GM19025 (cell line): ENCODE data around the gene CPLANE2.
"Not testable (repeated sequence)": the region's sequence is repeated elsewhere in the genome, so short reads cannot be mapped to it uniquely, and the experiment has no call there.

Experiments used
- ATAC-seq: cut with Tn5 transposase; IDR thresholded peaks from one replicate; pipeline ENCODE4 v1.9.1; 2021; ENCODE audit warnings: mild to moderate bottlenecking, low read depth, moderate library complexity; ENCODE audit not compliant: unreplicated experiment

CPLANE2 gene

DNA sequence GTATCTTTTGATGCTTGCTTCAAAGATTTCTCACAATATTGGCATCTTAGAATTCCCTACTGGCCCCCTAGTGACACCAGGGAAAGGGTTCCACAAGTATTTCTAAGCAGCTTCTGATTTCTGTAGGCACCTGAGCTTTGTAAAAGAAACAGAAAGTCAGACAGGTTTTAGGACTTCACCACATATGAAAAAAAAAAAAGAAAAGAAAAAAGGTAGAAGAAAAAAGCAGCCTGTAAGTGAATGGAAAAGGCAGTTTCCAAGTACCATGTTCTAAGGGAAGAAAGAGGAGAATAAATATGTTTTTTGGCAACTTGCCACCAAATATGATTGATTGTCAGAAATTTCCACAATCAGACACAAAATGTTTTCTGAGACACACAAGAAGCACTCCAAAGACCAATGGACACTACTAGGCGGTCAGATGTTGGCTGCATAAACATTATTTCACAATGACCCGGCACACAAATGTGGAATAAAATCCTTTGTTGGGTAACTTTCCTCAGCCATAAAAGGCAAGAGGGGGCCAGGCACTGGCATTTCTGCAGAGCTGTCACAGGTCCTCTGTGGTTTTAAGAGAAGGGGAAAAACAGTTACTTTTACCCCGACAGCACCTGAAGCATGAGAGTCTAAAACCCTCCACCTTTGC lies 12.7 kb upstream of the CPLANE2 start:
- no peak for ATAC-seq

DNA sequence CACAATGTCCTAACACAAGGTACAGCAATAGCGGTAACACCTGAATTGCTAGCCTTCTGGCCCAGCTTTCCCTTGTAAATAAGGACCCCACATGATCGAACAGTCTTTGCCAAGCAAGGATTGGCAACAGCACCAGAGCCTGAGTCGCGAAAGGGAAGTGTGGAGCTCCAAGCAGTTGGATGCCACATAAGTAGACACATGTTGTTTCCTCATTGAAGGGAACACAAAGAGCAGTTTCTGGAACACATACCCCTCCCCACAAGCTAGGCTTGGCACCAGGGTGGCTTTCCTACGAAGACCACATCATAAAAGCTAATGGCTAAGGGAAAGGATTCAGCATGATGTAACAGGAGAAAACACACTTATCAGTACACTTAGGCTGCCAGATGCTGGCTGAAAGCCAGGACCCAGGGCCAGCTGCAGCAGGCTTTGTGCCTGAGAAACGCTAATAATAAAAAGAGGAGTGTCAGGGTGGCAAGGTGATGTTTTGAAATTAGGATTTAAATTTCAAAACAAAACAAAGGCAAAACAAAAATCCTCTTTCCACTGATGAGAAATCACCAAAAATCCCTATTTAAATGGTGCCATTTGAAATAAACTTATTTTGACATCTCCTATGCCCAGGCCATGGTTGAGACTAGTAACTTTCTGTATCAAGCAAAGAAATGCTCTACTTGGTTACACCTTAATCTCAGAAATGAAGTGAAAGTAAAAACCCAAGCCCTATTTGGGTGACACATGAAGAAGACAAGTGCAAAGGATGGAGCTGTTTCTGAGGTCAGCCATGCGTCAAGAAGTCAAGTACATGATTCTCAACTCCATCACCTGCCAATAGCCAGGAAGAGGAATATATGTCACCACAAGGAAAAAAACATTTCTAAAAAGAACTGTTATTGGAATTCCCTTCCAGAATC lies 11.9 kb upstream of the CPLANE2 start:
- ATAC-seq: no peak

DNA sequence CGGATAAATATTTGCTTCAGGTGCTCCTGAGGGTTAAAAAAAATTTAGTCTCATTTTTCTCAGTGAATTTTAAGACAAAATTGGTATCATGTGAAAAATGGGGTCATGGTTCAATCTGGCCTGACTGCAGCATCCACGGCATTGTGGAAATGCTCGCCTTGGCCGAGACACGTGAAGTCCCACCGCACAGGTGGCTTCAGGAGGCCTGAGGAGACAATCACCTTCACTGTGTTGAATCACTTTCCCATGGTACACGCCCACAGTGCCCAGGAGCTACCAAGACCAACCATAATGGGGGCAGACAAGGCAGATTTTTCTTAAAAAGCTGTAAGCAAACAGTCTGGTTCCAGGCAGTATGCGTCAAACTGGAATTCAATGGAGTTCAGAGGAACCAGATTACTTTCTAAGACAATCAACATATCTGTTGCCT lies 11.0 kb upstream of the CPLANE2 start:
- no peak for ATAC-seq

DNA sequence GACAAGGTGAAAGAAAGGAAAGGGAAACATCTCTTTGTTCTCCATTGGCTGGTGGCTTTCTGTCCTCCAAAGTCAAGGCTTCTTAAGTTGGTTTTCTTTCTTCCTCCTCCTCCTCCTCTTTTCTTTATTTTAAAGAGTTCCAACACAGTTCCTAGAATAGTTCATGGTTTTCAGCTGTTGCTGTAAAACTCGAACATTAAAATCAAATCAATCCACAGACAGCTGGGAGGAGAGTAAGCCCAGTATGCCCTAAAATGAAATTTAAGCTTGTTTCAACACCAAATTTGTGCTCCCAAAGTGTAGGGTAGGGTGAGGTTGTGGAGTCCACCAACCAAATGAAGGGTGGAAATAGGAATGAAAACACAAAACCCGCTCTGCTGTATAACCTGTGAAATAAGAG lies 10.5 kb upstream of the CPLANE2 start:
- ATAC-seq: no peak

DNA sequence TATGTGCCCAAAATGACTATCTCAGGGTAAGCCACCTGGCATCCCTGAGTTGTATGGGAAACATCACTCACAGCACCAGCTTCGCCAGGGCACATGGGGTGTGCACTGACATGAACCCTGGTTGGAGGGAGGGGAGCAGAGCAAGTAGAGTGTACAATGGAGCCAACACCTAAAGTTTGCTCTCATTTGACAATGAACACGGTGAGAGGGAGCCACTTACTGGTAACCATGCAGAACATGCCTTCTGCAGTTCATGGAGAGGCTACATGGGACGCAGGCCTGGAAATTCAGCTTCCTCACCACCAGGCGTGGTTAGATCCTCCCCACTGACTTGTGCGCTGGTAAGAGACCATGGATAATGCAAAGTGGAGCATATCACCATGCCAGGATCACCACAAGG lies 10.0 kb upstream of the CPLANE2 start:
- ATAC-seq: no peak

DNA sequence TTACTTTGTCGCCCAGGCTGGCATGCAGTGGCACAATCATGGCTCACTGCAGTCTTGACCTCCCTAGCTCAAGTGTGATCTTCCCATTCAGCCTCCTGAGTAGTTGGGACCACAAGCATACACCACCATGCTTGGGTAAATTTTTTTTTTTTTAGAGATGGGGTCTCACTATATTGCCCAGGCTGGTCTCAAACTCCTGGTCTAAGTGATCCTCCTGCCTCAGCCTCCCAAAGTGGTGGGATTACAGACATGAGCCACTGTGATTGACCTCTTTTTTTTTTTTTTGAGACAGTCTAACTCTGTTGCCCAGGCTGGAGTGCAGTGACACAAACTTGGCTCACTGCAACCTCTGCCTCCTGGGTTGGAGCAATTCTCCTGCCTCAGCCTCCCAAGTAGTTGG lies 9.3 kb upstream of the CPLANE2 start:
- ATAC-seq: not testable (repeated sequence)

DNA sequence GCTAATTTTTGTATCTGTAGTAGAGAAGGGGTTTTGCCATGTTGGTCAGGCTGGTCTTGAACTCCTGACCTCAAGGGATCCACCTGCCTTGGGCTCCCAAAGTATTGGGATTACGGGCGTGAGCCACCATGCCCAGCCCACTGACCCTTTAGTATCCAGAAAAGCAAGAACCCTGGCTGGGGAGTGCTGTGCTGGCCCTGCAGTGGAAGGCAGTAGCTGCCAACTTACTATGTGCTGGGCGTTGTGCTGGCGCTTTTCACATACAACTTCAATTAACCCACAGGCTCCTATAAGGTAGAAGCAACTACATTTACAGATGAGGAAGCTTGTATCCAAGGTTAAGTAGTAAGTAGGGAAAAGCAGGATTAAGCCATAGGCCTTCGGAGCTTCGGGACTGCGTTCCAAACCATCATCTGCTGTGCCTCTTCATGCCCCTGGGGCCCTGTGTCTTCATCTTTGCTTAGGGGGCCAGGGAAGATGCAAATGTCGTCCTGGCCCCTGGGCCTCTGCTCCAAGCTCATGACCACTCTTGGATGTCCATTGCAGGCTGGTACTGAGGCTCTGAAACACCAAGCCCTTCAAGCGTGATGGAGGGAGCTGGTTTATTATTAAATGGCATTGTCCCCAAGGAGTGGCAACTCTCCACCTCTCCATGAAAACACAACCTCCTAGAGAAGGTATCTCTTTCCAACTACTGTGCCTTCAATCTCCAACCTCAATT lies 8.7 kb upstream of the CPLANE2 start:
- no peak for ATAC-seq

DNA sequence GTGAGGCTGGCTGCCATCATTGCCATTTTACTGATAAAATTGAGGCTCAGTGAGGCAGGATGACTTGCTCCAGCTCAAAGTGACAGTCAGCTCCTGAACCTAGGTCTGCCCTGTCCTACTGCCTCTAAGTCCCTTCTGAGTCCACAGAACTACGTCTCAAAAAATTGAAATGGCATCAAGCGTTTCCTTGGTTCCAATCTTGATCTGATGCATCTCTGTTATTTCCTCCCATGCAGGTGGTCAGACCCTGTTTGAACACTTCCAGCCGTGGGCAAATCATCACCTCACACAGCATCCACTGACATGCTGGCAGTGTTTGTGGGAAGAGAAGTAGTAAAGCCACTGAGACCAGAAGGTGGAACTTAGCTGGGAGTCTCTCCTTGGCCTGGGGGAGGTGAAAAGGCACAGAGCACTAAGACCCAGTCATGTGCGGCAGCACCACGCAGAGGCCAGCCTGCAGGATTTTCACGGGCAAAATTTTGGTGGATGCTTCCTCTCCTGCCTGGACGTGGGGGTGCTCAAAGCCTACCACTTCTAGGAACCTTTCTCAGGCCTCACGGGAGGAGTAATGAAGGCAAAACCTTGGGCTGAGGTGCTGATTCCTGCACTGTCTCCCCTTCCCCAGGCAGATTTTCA lies 7.8 kb upstream of the CPLANE2 start:
- no peak for ATAC-seq

DNA sequence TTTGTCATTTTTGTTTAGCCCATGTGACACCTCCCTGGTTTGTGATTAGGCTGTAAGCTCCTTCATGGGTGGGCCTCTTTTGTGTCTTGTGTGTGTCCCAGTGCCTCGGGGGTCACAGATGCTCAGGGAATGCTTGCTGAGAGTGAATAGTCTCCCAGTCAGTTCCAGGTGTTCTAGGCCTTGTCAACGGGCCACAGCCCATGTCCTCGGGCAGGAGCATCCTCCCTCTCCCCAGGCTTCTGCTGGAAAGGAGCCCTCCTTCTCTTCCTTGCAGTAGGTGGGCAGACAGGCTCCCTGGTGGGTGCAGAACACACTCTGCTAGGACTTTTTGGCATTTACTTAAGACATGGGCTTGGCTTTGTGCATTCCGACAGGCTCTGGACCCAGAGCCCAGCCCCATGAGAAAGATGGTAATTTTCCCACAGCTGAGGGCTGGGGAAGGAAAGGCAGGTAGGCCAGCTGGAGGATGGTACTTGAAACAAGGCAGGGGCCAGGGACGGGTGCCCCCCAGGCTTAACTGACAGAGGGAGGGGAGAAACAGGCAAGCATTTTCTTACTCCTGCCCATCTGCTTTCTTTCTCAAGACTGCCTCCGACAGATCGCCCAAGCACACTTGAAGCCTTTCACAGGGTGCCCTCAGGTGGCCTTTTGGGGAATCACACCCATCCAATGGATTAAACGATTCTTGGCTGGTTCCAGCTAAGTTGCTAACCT lies 7.1 kb upstream of the CPLANE2 start:
- ATAC-seq: no peak

DNA sequence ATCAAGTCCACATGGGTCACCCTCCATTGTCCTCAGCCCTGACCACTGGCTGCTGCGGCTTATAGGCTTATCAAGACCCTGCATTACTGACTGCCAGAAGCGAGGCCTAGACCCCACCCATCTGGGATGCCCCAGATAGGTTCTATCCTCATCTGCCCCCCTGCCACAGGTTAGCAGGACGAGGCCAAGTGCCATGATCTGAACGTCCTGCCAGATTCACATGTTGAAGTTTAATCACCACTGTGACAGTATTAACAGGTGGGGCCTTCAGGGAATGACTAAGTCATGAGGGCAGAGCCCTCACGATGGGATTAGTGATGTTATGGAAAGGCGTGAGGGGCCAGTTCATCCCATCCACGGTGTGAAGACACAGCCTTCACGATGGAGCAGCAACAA lies 6.2 kb upstream of the CPLANE2 start:
- ATAC-seq: no peak

DNA sequence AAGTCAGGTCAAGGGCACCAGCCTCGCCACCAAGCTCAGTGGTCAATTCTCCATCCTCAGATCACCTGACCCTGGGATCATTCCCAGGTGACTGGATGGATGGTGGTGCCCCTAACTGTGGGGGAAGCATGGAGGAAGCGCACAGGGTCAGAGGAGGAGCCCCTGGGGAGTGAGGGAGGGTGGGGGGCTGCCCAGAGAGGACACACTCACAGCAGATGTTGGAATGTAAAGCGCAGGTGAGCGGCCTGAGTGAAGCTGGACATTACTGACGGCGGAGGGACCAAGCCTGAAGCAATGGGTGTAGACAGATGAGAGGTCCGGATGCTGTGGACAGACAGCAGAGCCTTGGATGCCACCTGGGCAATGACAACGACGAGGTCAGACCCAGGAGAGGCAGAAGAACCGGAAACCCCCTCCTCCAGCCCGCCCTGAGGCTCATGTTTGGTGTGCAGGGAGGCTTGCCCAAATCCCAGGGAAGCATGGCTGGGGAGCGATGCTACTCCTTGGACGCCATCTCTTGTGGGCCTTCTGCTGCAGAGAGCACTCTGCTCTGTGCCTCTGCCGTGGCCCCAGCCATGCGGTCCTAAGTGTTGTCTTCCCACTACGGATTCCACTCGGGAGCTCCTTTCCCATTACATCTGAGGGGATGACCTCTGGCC lies 5.7 kb upstream of the CPLANE2 start:
- no peak for ATAC-seq

DNA sequence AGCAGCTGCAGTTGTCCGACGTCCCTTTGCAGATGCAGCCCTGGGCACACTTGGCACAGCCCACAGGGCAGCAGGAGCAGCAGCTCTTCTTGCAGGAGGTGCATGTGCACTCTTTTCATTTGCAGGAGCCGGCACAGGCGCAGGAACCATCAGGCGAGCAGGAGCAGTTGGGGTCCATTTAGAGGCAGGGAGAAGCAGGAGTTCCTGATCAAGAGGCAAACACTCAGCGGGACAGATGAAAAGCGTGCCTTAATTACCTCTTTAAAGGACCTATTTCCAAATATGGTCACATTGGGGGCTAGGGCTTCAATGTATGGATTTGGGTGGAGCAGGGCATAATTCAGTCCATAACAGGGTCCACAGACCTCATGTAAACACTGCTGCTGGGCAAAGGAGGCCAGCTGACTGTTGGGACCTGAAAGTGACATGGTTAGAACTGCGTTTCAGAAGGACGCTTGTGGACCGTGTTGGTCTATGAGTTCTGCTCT lies 4.3 kb upstream of the CPLANE2 start:
- ATAC-seq: no peak

DNA sequence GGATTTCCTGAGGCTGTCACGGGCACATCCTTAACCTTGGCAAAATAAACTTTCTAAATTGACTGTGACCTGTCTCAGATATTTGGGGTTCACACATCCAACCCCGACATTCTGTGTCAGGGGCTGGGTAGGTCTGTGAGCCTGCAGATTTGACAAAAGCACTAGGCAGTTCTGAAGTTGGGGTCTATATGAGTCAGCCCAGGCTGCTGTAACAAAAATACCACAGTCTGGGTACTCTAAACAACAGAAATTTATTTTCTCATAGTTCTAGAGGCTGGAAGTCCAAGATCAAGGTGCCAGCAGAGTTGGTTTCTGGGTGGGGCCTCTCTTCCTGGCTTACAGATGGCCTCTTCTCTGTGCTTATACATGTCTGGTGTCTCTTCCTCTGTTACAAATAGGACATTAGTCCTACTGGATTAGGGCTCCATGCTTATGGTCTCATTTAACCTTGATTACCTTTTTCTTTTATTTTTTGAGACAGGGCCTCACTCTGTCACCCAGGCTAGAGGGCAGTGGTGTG lies 3.0 kb upstream of the CPLANE2 start:
- ATAC-seq: no peak

DNA sequence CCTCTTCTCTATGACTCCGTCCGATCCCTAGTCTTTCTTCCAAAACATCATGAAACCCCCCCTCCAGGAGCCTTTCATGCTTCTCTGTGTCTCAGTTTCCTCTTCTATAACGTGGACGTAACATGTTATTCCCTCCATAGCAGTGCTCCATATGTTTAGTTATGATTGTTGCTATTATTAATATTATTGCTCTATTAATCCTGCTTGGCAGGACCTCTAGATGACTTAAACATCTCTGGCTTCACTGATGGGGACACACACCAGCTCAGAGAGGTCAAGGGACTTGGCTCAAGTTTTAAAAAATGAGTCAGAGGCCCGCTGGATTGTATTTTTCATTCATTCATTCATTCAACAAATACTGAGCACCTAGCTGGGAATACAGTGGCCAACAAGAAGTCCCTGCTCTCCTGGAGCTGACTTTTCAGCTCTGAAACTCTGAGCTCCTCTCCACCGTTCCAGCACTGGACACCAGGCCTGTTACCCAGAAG lies 404 bp upstream of the CPLANE2 start:
- ATAC-seq: no peak

DNA sequence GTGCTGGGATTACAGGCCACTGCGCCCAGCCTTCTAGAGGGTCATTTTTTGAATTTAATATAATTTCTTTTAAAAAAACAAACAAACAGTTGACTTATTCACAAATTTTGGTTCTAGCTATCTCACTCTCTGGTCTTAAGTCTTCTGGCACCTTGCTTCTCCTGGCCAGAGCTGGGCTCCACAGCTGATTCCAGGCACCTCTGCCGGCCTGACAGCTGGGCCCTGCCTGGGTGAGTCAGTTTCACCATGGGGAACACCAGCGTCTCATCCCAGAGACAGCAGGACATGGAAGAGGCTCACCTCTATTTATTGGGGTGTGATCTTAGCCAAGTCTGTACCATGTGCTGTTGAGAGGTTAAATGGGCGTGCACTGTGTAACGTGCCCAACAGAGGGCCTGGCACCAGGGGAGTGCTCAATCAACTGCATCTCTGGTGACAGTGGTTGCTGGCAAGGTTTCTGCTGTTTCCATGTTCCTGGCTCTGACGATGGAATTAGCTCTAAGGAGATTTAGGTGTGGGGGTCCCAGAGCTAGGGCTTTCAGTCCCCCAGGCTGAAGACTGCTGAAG lies 956 bp downstream of the CPLANE2 start:
- peak; percentile 35 for ATAC-seq

DNA sequence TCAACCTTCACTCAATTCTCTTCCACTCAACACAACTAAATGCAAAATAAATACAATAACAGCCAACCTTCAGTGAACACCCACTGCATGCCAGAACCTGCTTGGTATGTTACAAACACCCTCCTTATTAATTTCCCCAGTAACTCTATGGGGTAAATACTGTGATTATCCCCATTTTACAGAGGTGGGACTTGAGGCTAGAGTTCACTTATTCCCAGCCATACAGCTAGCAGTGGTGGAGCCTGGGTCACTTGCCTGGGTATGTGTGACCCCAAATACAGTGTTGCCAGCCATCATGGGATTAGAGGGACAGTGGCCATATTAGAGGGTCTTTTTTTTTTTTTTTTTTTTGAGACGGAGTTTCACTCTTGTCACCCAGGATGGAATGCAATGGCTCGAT lies 1.6 kb downstream of the CPLANE2 start:
- ATAC-seq: no peak

DNA sequence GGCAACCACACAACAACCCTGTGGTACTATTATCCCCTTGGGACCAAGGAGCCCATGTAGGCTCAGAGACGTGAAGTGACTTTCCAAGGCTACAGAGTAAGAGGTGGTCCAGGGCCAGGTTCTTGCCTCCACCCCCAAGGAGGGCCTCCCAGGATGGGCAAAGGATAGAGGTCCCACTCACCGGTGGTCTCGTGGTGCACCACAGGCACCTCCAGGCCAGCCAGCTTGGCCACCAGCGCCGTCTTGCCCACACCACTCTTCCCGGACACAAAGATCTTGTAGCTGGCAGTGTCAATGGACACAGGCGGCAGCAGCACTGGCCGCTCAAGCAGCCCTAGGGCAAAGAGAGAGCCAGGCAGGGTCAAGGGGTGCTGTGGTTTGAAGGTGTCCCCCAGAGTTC lies 3.6 kb downstream of the CPLANE2 start:
- no peak for ATAC-seq

DNA sequence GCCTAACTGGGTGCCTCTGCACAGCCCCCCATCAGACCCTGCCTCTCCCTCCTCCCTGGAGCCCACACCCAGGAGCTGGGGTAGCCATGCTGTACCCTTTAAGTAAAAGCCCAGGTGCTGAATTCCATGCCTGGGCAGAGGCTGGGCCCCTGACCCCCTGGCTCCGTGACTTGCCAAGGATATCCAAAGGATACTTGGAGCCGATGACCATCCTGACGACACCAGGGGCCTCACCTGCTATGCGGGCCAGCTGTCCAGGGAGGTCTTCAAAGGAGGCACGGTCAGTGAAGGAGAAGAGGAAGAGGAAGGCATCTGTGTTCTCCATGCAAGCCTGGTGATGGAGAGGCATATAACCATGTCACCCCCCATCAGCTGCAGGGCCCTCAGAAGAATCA lies 4.7 kb downstream of the CPLANE2 start:
- no peak for ATAC-seq
